ENCODE data around the gene ANKRD52. TPM values are rescaled to one million over a fixed set of nuclear protein-coding genes. Genes with fewer than 3 reads are reported as not detected.

The ANKRD52 gene
- 60.7 to 63.2 TPM (median 63.1 TPM) in 3 replicates for total RNA-seq

- Mint-ChIP-seq H3K4me3 (peak within 1 kb of the TSS; percentile 94), H3K4me1 (peaks cover 15% of the 10 kb centered on the region), H3K9me3 (no peaks in the 10 kb centered on the region), H3K36me3 (peaks cover 20% of the 10 kb centered on the region), H3K27ac (peak within 1 kb of the TSS; percentile 92), H3K27me3 (ENCODE audit: low read depth) (no peaks in the 10 kb centered on the region)
- peak; percentile 59 for TF ChIP-seq CTCF (IDR thresholded peaks at IDR 0.05; ENCODE audit: unreplicated experiment)
- peak; percentile 81 to 89 for DNase-seq (ENCODE audit: low spot score in 2 of 2, unreplicated experiment in 2 of 2)
These were observed at the start of gene ANKRD52 for GRCh38 chr12:56258068-56258819. Gene ANKRD52 (minus strand): TSS chr12:56258384. CDS start chr12:56258269, 115 bp downstream.

- no peak for TF ChIP-seq CTCF (IDR thresholded peaks at IDR 0.05; ENCODE audit: unreplicated experiment)
- H3K27me3 Mint-ChIP-seq (ENCODE audit: low read depth): no peaks in the 10 kb centered on the region
- H3K4me3 Mint-ChIP-seq: no peak overlapping the region
These were observed 49.2 kb upstream of the ANKRD52 start for GRCh38 chr12:56307221-56307965.

DNA sequence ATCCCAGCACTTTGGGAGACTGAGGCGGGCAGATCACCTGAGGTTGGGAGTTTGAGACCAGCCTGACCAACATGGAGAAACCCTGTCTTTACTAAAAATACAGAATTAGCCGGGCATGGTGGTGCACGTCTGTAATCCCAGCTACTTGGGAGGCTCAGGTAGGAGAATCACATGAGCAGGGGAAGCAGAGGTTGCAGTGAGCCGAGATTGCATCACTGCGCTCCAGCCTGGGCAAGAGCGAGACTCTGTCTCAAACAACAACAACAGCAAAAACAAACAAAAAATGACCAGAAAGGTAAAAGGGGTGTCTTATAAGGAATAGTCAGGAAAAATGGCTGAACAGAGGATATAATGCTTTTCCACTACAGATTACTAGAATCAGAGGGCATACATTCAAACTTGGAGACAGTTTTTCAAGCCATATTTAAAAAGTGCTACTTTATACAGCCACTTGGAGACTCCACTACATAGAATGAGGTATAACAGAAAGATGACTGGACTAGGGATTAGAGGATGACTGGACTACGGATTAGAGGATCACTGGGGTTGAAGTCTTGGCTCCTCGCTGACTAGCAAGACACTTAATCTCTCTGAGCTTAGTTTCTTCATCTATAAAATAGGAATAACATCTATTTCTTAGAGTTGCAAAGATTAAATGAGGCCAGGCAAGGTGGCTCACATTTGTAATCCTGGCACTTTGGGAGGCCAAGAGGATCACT lies 46.8 kb upstream of the ANKRD52 start:
- TF ChIP-seq CTCF (IDR thresholded peaks at IDR 0.05; ENCODE audit: unreplicated experiment): no peak
- no peaks in the 10 kb centered on the region for H3K27me3 Mint-ChIP-seq (ENCODE audit: low read depth)
- H3K36me3 Mint-ChIP-seq: peaks cover 17% of the 10 kb centered on the region
- H3K4me3 Mint-ChIP-seq: no peak overlapping the region
- no peak overlapping the region for H3K27ac Mint-ChIP-seq
- no peak for DNase-seq (ENCODE audit: low spot score in 2 of 2, unreplicated experiment in 2 of 2)
- peaks cover 12% of the 10 kb centered on the region for H3K4me1 Mint-ChIP-seq
- no peaks in the 10 kb centered on the region for H3K9me3 Mint-ChIP-seq

More at GRCh38 chr12:56307221-56307965, 49.2 kb upstream of the ANKRD52 start:
- no peak for DNase-seq (ENCODE audit: low spot score in 2 of 2, unreplicated experiment in 2 of 2)
- Mint-ChIP-seq H3K27ac (no peak overlapping the region), H3K4me1 (no peaks in the 10 kb centered on the region), H3K9me3 (no peaks in the 10 kb centered on the region), H3K36me3 (peaks cover 20% of the 10 kb centered on the region)

- no peaks in the 10 kb centered on the region for H3K27me3 Mint-ChIP-seq (ENCODE audit: low read depth)
- no peak for TF ChIP-seq CTCF (IDR thresholded peaks at IDR 0.05; ENCODE audit: unreplicated experiment)
- H3K4me1 Mint-ChIP-seq: peaks cover 13% of the 10 kb centered on the region
- no peaks in the 10 kb centered on the region for H3K9me3 Mint-ChIP-seq
- H3K36me3 Mint-ChIP-seq: peaks cover 13% of the 10 kb centered on the region
- no peak overlapping the region for H3K4me3 Mint-ChIP-seq
- no peak overlapping the region for H3K27ac Mint-ChIP-seq
- DNase-seq (ENCODE audit: low spot score in 2 of 2, unreplicated experiment in 2 of 2): no peak
These were observed 46.1 kb upstream of the ANKRD52 start for GRCh38 chr12:56304276-56304675.

GRCh38 chr12:56300644-56301464 lies 42.7 kb upstream of the ANKRD52 start:
- no peak for TF ChIP-seq CTCF (IDR thresholded peaks at IDR 0.05; ENCODE audit: unreplicated experiment)
- Mint-ChIP-seq H3K9me3 (no peaks in the 10 kb centered on the region), H3K27me3 (ENCODE audit: low read depth) (no peaks in the 10 kb centered on the region)

More at GRCh38 chr12:56300644-56301464, 42.7 kb upstream of the ANKRD52 start:
- Mint-ChIP-seq H3K4me1 (peaks cover 25% of the 10 kb centered on the region), H3K4me3 (peak overlapping the region; percentile 93), H3K27ac (peak overlapping the region; percentile 92), H3K36me3 (peaks cover 9% of the 10 kb centered on the region)
- no peak for DNase-seq (ENCODE audit: low spot score in 2 of 2, unreplicated experiment in 2 of 2)
